ENCODE data around the gene HM13.
"Not testable (repeated sequence)": the region's sequence is repeated elsewhere in the genome, so short reads cannot be mapped to it uniquely, and the experiment has no call there.

The HM13 gene

GRCh38 chr20:31502884-31503673 is 11.2 kb upstream of the HM13 start:
- DNase-seq = peak; percentile 67 to 88 (median 80)

GRCh38 chr20:31505903-31506302 is 8.3 kb upstream of the HM13 start:
- DNase-seq = no peak

GRCh38 chr20:31508517-31509244 is 5.6 kb upstream of the HM13 start:
- DNase-seq = no peak

GRCh38 chr20:31515072-31515774 is 981 bp downstream of the HM13 start:
- DNase-seq = no peak

- no peak for DNase-seq
Observed at GRCh38 chr20:31515775-31516107, 1.5 kb downstream of the HM13 start.

- DNase-seq = no peak
Observed at GRCh38 chr20:31516166-31516565, 1.9 kb downstream of the HM13 start.

- DNase-seq = no peak
Observed at GRCh38 chr20:31516651-31517050, 2.4 kb downstream of the HM13 start.

GRCh38 chr20:31517373-31517772 is 3.1 kb downstream of the HM13 start:
- DNase-seq = peak in 2 of 3 experiments; percentile 12 to 30

GRCh38 chr20:31521267-31521666 is 7.0 kb downstream of the HM13 start:
- not testable (repeated sequence) for DNase-seq

- DNase-seq = no peak
Observed at GRCh38 chr20:31522731-31523130, 8.5 kb downstream of the HM13 start.

GRCh38 chr20:31523361-31524283 is 9.4 kb downstream of the HM13 start:
- no peak for DNase-seq

- DNase-seq = no peak
Observed at GRCh38 chr20:31527266-31527665, 13.0 kb downstream of the HM13 start.

GRCh38 chr20:31535298-31535697 is 21.1 kb downstream of the HM13 start:
- DNase-seq = no peak

GRCh38 chr20:31536575-31536974 is 22.3 kb downstream of the HM13 start:
- DNase-seq = no peak

GRCh38 chr20:31537116-31537871 is 23.1 kb downstream of the HM13 start:
- DNase-seq = no peak

GRCh38 chr20:31537890-31538289 is 23.6 kb downstream of the HM13 start:
- DNase-seq = no peak

GRCh38 chr20:31538326-31538725 is 24.1 kb downstream of the HM13 start:
- no peak for DNase-seq

- not testable (repeated sequence) for DNase-seq
Observed at GRCh38 chr20:31539636-31540035, 25.4 kb downstream of the HM13 start.

- DNase-seq = no peak
Observed at GRCh38 chr20:31540406-31540805, 26.2 kb downstream of the HM13 start.

- no peak for DNase-seq
Observed at GRCh38 chr20:31542201-31542842, 28.1 kb downstream of the HM13 start.

GRCh38 chr20:31542963-31543362 is 28.7 kb downstream of the HM13 start:
- no peak for DNase-seq
